Adipocyte (in vitro differentiated cells): ENCODE measurements around the gene RUSC2.

Source experiments
- DNase-seq: peaks from one replicate; pipeline ENCODE4 v3.0.0-alpha.2; 2015; ENCODE audit warnings: low read depth
- H3K27me3 ChIP-seq: replicated peaks from 2 replicates; pipeline ENCODE4 v1.7.0; 2013; ENCODE audit warnings: mild to moderate bottlenecking, low read length, moderate library complexity; ENCODE audit not compliant: control insufficient read depth, insufficient read depth
- H3K36me3 ChIP-seq: 2 replicates; pipeline ENCODE4 v1.7.0; 2013; ENCODE audit warnings: low read length, mild to moderate bottlenecking, moderate library complexity; ENCODE audit not compliant: control insufficient read depth, insufficient read depth, severe bottlenecking
- H3K4me1 ChIP-seq: 2 replicates; pipeline ENCODE4 v1.7.0; 2013; ENCODE audit warnings: mild to moderate bottlenecking, low read length, moderate library complexity; ENCODE audit not compliant: control insufficient read depth, insufficient read depth
- H3K4me3 ChIP-seq: 2 replicates; pipeline ENCODE4 v1.7.0; 2013; ENCODE audit warnings: mild to moderate bottlenecking, low read length, moderate library complexity
- H3K9ac ChIP-seq: 2 replicates; pipeline ENCODE4 v1.7.0; 2013; ENCODE audit warnings: mild to moderate bottlenecking, low read length, moderate library complexity
- H3K9me3 ChIP-seq: 2 replicates; pipeline ENCODE4 v1.7.0; 2013; ENCODE audit warnings: mild to moderate bottlenecking, low read length, moderate library complexity; ENCODE audit not compliant: control insufficient read depth

RUSC2 gene, protein sequence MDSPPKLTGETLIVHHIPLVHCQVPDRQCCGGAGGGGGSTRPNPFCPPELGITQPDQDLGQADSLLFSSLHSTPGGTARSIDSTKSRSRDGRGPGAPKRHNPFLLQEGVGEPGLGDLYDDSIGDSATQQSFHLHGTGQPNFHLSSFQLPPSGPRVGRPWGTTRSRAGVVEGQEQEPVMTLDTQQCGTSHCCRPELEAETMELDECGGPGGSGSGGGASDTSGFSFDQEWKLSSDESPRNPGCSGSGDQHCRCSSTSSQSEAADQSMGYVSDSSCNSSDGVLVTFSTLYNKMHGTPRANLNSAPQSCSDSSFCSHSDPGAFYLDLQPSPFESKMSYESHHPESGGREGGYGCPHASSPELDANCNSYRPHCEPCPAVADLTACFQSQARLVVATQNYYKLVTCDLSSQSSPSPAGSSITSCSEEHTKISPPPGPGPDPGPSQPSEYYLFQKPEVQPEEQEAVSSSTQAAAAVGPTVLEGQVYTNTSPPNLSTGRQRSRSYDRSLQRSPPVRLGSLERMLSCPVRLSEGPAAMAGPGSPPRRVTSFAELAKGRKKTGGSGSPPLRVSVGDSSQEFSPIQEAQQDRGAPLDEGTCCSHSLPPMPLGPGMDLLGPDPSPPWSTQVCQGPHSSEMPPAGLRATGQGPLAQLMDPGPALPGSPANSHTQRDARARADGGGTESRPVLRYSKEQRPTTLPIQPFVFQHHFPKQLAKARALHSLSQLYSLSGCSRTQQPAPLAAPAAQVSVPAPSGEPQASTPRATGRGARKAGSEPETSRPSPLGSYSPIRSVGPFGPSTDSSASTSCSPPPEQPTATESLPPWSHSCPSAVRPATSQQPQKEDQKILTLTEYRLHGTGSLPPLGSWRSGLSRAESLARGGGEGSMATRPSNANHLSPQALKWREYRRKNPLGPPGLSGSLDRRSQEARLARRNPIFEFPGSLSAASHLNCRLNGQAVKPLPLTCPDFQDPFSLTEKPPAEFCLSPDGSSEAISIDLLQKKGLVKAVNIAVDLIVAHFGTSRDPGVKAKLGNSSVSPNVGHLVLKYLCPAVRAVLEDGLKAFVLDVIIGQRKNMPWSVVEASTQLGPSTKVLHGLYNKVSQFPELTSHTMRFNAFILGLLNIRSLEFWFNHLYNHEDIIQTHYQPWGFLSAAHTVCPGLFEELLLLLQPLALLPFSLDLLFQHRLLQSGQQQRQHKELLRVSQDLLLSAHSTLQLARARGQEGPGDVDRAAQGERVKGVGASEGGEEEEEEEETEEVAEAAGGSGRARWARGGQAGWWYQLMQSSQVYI (N-terminal part only)

DNA sequence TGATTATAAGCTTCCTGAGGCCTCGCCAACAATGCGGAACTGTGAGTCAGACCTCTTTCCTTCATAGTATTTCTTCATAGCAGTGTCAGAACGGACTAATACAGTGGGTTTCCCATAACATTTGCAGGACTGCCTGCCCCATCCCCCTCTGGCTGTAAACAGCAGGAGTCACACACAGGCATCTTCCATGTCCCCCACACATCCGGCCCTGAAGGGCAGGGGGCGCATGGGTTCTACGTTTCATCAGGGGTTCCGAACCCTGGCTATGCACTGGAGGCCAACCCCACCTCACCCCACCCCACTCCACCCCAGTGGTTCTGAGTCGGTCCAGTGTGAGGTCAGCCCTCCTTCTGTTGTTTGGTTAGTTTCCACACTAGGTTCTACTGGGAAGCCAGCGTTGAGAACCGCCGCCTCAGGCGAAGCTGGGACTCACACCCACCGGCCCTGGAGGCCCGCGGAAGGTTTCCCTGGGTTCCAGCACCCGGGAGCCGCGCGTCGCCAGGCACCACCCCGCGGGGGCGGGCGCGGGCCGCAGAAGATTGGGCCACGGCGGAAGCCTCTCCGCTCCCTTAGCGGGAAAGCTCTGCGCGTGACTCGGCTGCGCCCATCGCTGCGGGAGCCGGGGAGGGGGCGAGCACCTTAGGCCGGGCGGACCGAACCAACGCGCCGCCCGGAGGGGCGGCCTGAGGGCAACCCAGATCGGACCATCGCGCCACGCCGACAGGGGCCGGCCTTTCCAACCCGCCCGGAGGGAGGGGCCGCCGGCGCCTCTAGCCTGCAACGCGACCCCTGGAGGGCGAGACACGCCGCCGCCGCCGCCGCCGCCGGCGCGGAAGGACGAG lies at the start of gene RUSC2:
Gene RUSC2, plus strand, starts transcription at position 799 of the 842 bp plus-strand sequence. CDS start 56,411 bp downstream, outside the sequence.
- DNase-seq, result peak; percentile 96
- H3K9me3 ChIP-seq, result no peaks in the 10 kb centered on the region
- H3K9ac ChIP-seq, result peak within 1 kb of the TSS; percentile 99
- peaks cover 43% of the 10 kb centered on the region for H3K4me1 ChIP-seq
- H3K36me3 ChIP-seq, result no peaks in the 10 kb centered on the region
- peak within 1 kb of the TSS; percentile 97 for H3K4me3 ChIP-seq
- no peaks in the 10 kb centered on the region for H3K27me3 ChIP-seq

DNA sequence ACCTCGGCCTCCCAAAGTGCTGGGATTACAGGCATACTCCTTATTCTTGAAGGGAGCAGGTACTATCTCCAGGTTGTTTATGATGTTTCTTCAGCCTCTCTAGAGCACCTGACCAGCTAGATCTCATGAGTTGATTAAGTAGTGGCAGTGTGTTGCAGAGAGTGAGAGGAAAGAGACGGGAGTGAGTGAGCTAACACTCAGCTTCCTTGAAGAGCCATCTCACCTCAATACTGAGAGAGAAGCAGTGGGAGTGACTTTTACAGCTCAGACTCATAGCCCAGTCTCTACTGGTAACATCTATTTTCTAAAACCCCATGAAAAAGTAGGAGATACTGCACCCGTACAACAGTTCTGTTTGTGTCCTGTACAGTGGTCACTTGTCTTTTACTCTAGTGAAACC lies 43.9 kb upstream of the RUSC2 start:
- Histone ChIP-seq H3K4me1 (no peaks in the 10 kb centered on the region), H3K9me3 (no peaks in the 10 kb centered on the region), H3K9ac (no peak overlapping the region), H3K27me3 (peaks cover 29% of the 10 kb centered on the region), H3K4me3 (no peak overlapping the region), H3K36me3 (no peaks in the 10 kb centered on the region)
- DNase-seq, result no peak

DNA sequence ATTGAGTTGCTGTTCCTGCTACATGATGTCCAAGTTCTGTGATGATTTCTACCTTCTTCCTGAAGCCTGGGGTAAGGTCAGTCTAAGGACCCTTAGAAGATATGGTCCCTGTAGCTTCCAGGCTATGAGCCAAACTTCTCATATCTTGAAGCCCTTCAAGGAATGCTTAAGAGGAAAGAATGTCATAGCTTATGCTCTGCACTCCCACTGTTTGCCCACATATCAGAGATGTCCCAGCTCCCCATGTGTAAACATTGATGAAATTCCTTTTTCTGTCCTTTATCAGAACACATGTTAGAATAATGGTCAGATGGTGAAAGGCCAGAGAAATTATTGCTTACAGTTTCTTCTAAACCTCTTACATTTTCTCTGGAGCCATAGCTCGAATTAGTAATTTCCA lies 41.4 kb upstream of the RUSC2 start:
- no peak for DNase-seq

DNA sequence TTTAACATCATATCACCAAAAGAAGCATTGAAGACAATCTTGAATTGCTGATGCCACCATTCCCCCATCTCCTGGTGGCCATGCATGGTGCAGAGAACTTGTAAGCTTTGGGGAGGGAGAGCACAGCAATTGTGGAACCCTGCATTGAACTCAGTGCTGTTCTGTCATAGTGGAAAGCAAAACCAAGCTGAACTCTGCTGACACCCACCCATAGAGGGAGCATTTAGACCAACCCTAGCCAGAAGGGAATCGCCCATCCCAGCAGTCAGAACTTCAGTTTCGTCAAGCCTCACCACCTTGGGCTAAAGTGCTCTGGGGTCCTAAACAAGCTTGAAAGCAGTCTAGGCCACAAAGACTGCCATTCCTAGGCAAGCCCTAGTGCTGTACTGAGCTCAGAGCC lies 37.4 kb upstream of the RUSC2 start:
- DNase-seq, result no peak

More for the DNA sequence above, 41.4 kb upstream of the RUSC2 start:
- H3K36me3 ChIP-seq, result no peaks in the 10 kb centered on the region
- H3K9ac ChIP-seq, result no peak overlapping the region
- H3K27me3 ChIP-seq, result peaks cover 34% of the 10 kb centered on the region
- H3K9me3 ChIP-seq, result peaks cover 4% of the 10 kb centered on the region
- H3K4me1 ChIP-seq, result no peaks in the 10 kb centered on the region
- H3K4me3 ChIP-seq, result no peak overlapping the region

DNA sequence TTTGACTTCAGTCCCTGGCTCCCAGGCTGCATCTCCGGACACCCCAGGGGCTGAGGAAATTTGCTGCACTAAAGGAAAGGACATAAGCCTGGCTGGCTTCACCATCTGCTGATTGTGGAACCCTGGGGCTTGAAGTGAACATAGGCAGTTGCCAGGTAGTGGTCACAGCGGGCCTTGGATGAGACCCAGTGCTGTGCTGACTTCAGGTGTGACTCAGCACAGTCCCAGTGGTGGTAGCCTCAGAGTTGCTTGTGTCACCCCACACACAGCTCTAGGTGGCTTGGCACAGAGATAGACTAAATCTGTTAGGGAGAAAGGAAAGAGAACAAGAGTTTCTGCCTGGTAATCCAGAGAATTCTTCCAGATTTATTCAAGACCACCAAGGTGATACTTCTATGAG lies 36.1 kb upstream of the RUSC2 start:
- H3K27me3 ChIP-seq, result peaks cover 20% of the 10 kb centered on the region
- no peaks in the 10 kb centered on the region for H3K36me3 ChIP-seq
- H3K4me3 ChIP-seq, result no peak overlapping the region
- peaks cover 10% of the 10 kb centered on the region for H3K9me3 ChIP-seq
- DNase-seq, result no peak
- no peaks in the 10 kb centered on the region for H3K4me1 ChIP-seq
- H3K9ac ChIP-seq, result no peak overlapping the region

More for the DNA sequence above, 37.4 kb upstream of the RUSC2 start:
- H3K36me3 ChIP-seq, result no peaks in the 10 kb centered on the region
- H3K27me3 ChIP-seq, result peaks cover 26% of the 10 kb centered on the region
- H3K4me1 ChIP-seq, result no peaks in the 10 kb centered on the region
- H3K9ac ChIP-seq, result no peak overlapping the region
- H3K9me3 ChIP-seq, result peaks cover 10% of the 10 kb centered on the region
- H3K4me3 ChIP-seq, result no peak overlapping the region

DNA sequence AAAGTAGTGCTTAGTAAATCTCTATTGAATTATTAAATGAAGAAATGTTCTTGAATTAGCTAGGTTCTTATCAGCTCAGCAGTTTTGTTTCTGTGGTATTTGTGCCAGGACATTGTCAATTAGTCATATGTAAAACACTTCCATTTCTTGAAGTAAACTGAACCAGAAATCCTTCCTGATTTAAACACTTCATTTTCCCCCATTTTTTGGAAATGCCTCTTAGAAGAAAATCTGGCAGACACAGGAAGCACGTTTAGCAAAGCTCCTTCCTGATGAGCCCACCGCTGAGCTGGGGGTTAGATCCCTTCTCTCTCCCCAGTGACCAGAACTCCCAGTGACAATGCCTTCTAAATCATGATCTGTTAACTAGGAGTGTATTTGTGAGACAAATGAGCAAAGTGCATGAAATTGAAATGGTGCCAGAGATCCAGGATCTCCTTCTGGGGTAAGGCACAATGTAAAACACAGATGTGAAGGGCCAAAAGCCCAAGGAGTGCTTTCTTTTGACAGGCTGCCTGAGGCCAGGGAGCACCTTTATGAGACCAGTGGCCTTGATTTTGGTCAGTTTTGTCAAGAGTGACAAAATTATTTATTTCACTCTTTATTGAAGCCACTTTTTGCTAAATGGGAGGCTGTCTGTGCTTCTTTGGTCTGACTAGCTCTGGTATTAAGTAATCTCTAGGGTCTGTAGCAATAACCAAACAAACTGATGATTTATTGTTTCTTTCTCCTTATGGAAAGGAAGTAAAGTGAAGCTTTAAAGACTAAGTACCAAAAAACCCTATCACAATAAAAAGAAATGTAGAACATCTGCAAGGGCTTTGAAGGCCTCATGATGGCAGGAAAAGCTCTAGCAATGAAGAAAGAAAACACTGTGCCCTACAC lies 25.5 kb upstream of the RUSC2 start:
- peaks cover 21% of the 10 kb centered on the region for H3K4me1 ChIP-seq
- H3K27me3 ChIP-seq, result peaks cover 6% of the 10 kb centered on the region
- peak; percentile 19 for DNase-seq
- peak overlapping the region; percentile 76 for H3K9ac ChIP-seq
- H3K9me3 ChIP-seq, result peaks cover 3% of the 10 kb centered on the region
- H3K4me3 ChIP-seq, result peak overlapping the region; percentile 46
- no peaks in the 10 kb centered on the region for H3K36me3 ChIP-seq

DNA sequence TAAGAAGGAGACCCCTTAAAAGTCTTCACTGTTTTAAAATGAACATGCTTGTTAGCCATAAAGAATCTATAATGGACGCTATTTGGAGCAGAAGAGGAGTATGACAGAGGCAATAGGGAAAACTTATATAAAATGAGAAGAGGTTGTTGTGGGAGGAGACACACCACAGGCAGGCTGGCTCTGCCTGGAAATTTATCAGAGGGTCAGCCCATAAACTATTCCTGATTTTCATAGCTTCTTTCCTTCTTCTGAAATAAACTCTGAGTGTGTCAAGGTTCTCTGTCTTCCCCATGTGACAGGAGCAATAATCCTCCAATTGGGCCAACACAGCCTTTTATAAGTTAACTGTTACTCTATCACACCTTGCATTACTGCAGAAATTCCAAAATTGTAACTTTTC lies 19.6 kb upstream of the RUSC2 start:
- DNase-seq, result no peak
- no peaks in the 10 kb centered on the region for H3K27me3 ChIP-seq
- H3K36me3 ChIP-seq, result no peaks in the 10 kb centered on the region
- no peaks in the 10 kb centered on the region for H3K9me3 ChIP-seq
- H3K4me1 ChIP-seq, result peaks cover 20% of the 10 kb centered on the region
- H3K9ac ChIP-seq, result peak overlapping the region; percentile 65
- peak overlapping the region; percentile 42 for H3K4me3 ChIP-seq

DNA sequence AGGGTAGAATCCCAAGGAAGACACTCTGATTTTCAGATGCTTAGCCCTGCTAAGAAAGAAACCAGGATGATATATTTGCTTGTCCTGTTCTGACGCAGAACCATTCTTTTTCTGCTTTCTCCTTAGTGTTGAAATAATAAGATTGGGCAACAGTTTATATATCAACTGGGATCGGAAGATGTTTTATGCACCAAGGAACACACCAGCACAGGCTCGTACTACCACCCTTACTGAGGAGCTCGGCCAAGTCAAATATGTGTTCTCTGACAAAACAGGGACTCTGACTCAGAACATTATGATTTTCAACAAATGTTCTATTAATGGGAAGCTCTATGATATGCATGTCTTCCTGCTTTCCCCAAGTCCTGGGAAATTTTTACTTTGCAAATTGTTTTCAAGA lies 19.0 kb upstream of the RUSC2 start:
- peak; percentile 56 for DNase-seq
- Histone ChIP-seq H3K4me1 (peaks cover 23% of the 10 kb centered on the region), H3K36me3 (no peaks in the 10 kb centered on the region), H3K27me3 (no peaks in the 10 kb centered on the region), H3K4me3 (peak overlapping the region; percentile 42), H3K9me3 (no peaks in the 10 kb centered on the region), H3K9ac (peak overlapping the region; percentile 69)

DNA sequence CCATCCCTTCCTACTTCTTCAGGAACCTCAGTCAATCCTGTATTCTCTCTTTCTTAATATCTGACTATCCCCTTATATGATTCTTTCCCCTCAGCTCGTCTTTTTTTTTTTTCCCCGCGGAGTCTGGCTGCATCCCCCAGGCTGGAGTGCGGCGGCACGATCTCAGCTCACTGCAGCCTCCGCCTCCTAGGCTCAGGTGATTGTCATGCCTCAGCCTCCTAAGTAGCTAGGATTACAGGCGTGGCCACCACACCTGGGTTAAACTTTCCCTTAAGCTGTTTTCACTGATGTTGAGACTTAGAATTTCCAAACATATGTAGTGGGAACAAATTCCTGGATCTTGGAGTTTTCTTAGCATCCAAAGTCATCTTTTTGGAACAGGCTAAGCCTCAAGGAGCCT lies 13.3 kb upstream of the RUSC2 start:
- H3K4me3 ChIP-seq, result no peak overlapping the region
- H3K4me1 ChIP-seq, result peaks cover 19% of the 10 kb centered on the region
- no peaks in the 10 kb centered on the region for H3K27me3 ChIP-seq
- H3K9me3 ChIP-seq, result no peaks in the 10 kb centered on the region
- peak overlapping the region; percentile 55 for H3K9ac ChIP-seq
- H3K36me3 ChIP-seq, result no peaks in the 10 kb centered on the region
- no peak for DNase-seq
